NCI-H510A (cell line): ENCODE data around the gene ARHGEF5.
"Not testable (repeated sequence)": the region's sequence is repeated elsewhere in the genome, so short reads cannot be mapped to it uniquely, and the experiment has no call there.

Experiments
- DNase-seq: peaks from one replicate; lab custom pipeline; 2025; lab: John Stamatoyannopoulos, UW

The ARHGEF5 gene

DNA sequence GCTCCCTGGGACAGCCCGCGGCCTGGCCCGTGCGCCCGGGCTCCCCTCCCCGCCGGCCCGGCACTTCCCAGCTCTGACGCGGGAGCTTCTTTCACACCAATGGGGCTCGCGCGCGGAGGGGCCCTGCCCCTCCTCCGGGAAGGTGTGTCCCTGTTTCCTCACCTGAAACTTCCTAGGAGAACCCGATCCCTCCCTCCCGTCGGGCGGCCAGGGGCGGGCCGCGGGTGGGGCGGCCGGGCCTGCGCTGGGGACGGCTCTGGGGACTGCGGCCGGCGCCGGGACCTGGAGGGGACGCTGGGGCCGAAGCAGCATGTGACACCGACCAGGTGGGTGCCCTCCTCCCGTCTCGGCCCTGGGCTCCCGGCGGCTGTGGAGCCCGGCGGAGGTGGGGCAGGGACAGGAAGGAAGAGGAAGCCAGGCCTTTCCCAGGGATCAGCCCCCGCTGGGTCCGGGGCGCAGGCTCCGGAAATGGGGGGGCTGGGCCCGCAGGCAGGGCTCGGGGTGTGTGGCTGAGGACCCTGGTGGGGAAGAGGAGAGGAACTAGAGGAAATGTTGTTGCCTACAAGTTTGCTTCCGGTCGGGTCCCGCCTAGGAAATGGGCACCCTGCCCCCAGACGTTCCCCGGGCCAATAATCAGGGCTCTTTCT, at the start of gene ARHGEF5:
TSS of gene ARHGEF5 (plus strand) at position 227 of the 647 bp plus-strand sequence. CDS start 7,268 bp downstream, outside the sequence.
- DNase-seq: not testable (repeated sequence)

DNA sequence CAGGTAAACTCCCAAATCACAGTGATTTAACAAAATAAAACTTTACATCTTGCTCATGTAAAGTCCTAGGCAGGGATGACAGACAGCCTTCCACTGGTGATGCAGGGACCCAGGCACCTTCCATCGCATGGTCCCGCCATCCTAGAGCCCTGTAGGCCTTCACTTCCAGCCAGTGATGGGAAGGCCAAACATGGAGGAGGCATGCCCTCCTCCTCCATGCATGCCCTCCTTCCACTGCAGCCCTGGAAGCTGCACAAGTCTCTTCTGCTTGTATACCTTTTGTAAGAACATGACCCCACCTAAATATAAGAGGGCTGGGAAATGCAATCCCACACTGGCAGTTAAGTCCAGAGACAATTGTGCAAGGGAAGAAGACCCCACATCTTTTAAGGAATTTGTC, 45.5 kb upstream of the ARHGEF5 start:
- DNase-seq: not testable (repeated sequence)

DNA sequence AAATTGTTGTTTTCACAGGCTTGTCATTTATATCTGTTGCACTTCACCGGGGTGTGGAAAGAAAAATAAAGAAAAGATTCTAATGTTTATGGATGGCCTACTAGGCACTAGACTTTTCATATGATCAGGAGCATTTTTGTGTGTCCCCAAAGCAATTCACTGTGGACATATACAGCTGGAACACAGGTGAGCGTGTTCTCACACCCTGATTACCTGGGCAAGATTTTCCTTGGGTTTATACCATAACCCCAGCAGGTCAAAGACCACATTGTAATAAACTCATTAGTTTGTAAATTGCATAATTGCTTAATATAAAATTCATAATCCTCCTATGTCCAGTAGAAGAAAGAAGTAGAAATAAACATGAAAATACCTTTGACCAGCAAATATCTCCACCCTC, 44.0 kb upstream of the ARHGEF5 start:
- not testable (repeated sequence) for DNase-seq

DNA sequence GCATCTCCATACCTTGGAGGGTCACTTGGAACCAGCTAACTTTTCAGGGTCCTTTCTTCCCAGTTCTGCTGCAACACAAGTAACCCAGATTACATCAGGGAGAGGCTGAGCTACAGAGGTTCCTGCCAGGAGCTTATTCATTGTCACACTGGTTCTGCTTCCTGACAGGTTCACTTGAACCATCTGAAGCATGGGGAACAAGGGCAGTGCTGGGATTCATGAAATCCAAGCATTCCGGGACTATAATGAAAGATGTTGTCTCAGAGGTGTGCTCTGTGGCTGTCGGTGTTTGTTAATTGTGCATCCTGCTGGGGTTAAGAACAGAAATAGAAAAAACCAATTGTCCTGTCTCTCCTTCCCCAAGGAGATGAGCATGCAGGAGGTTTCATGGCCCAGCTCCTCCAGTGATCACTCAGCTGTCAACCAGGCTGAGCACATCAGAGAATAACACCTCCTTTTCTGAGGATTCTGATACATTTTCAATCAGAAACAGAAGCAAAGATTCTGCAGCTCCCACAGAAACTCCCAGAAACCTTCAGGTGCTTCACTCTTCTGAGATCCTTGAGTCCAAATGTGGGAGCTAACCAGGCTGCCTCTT, 43.2 kb upstream of the ARHGEF5 start, which contains the start of gene OR2A1:
TSS of gene OR2A1 (plus strand) at position 548 of the 598 bp plus-strand sequence. CDS start 5,706 bp downstream, outside the sequence.
- DNase-seq: not testable (repeated sequence)

DNA sequence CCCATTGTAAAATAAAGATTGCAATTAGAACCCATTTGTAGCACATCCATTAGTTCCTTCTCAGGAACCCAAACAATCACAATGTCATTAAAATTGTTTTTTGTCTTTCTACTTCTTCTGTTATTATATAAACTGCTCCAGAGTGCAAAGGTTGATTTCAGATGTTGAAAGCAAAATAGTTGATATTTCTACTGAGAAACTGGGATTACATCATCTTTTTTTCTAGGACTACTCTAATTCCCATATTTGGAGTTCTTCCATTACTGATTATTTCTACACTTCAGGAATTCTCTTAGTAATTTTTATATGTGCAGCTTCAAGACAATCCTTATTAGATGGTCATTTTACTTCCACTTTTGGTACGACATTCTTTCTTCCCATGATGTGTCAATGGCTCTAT, 37.7 kb upstream of the ARHGEF5 start:
- DNase-seq: not testable (repeated sequence)

DNA sequence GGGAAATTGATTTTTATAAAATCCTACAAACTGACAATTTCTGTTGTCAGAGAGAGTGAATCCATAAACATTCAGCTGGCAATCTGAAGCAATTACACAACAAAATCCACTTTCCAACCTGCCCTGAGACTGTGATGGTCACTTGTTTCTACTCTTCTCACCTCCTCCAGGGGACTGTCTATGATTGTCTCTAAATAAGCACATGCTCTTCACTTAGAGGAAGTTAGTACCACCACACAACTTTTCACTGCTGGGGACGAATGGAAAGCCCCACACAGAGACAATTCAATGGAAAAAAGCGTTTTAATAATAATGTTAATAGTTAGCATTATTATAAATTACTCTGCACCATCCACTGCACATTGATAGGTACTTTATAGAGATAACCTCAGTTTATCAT, 35.7 kb upstream of the ARHGEF5 start:
- DNase-seq: not testable (repeated sequence)

DNA sequence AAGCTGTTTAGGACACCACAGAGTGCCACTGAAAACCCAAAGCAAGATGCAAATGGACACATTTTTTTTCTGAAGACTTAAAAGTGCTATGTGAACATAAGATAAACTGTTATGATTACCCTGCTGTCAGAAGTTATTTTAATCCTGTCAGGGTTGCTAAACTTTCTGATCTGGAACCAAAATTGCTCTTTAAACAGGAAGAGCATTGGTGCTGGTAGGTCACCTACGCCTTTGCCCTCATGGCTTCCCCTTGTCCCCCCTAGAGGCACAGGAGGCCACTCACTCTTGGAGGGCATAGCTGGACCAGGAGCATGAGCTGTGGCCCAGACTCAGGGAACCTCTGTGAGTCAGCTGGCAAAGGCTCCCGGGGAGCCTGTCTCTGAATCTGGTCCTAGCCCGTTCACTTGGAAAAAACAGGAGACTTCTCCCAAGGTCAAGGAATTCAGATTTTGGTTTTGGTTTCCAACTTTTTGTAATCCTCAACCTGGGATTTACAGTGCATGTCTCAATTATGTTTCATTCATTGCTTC, 33.5 kb upstream of the ARHGEF5 start:
- DNase-seq: not testable (repeated sequence)

DNA sequence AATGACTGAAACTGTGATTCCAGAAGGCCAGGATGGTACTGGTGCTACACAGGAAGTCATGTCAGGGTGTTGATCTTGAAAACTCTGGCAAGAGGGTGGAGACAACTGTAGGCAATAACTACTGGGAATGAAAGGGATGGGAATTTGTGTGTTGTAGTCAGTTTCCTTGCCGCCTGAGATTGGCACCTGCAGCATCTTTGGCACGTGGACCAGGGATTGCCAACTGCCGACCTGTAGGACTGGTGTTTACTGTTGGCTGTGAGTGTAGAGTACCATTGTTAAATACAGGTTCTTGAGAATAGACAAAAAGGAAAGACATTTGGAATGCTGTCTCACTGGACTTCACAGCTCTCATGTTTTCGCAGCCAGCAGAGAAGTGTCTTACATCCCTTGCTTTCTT, 31.8 kb upstream of the ARHGEF5 start:
- not testable (repeated sequence) for DNase-seq

DNA sequence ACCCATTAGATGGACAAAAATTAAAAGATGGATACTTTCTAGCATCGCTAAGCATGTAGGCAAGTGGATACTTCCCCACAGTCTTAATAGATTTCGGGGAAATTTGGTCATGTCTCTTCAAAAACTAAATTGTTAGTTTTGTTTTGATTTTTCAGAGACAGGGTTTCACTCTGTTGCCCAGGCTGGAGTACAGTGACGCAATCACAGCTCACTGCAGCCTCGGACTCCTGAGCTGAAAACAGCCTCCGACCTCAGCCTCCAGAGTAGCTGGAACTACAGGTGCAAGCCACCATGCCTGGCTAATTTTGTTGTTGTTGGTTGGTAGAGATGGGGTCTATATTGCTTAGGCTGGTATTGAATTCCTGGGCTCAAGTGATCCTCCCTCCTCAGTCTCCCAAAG, 29.3 kb upstream of the ARHGEF5 start:
- not testable (repeated sequence) for DNase-seq

DNA sequence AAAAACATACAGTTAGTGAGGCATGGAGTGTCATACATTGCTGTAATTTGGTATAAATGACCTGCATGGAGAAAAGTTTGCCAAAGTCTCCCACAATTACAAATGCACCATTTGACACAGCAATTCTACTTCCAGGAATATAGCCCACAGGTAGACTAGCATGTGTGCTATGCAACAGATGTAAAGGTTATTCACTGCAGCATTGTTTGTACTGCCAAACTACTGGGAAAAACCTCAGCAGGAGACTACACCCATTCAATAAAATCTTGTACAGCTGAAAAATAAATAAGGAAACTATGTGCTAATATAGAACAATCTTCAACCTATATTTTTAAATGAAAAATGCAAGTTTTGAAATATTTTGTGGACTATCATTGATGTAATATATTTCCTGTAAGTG, 25.2 kb upstream of the ARHGEF5 start:
- DNase-seq: not testable (repeated sequence)

DNA sequence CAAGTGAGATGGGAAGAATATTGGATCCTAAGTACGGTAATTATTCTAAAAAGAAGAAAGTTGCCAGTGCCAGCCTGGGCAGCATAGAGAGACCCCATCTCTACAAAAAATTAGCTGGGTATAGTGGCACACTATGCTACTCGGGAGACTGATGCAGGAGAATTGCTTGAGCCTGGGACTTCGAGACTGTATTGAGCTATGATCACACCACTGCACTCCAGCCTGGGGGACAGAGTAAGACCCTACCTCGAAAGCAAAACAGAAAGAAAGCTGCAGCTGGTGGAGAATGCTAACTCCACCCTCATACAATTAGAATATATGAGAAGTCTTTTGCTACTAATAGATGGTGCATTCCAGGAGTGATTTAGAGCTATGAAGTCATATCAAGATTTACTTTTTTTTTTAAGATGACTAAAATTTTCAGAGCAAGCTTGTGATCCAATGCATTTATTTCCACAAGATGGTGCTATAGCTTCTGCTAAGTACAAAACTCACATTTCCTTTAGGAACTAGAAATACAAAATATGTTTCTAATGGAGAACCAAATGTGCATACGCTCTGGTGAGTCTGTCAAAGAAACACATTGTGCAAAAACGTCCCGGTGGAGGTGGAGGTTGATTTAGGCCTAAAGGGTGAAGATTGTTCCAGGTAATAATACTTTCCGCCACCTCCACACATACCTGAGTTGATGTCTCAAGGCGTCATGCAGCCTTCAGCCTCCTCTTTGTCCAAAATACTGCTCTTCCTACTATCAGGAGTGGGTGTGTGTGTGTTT, 23.8 kb upstream of the ARHGEF5 start:
- not testable (repeated sequence) for DNase-seq

DNA sequence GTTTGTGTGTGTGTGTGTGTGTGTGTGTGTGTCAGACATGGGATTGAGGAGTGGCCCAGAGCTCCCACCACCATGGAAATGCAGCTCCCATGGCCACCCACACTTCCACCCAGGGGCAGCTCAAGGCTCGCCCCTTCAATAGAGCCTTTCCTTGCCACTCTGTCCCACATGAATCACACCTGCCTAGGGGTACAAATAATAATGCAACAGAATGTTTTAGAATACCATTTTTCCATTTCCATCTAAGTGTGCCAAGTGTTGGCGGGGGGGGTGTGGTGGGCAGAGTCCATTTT, 23.3 kb upstream of the ARHGEF5 start:
- DNase-seq: not testable (repeated sequence)

DNA sequence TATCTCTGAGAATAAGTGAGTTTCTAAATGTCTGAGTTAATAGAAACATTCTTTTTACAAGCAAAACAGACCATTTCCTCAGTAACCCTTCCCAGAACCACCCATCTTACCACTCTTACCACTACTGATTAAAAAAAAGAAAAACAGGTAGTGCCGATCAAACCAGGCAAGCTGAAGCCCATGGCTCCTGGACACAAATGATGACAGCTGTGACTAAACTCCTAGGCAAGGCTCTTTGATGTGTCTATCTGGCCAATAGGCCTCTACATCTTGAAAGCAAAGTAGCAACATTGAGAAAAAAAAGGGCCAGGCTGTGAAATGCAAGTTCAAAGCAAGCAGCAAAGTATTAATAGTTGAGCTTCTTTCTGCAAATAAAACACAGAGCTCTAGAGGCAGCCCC, 6.6 kb upstream of the ARHGEF5 start:
- DNase-seq: not testable (repeated sequence)

DNA sequence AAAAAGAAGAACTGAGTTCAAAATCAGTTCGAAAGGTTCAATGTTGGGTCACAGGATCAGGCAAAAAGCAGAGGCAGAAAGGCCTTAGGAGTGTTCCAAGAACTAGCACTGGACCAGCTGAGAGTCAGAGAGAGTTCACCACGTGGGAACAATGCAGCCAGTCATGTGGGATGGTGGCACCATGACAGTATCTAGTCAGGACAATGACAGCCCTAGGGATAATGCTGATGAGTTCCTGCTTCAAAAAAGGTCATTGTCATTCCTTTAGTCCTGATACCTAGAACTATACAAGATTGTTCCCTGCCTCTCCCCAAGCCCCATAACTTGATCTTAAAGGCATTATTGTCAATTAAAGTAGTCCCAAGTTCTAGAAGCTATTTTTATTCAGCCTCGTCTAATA, 3.5 kb upstream of the ARHGEF5 start:
- DNase-seq: not testable (repeated sequence)

DNA sequence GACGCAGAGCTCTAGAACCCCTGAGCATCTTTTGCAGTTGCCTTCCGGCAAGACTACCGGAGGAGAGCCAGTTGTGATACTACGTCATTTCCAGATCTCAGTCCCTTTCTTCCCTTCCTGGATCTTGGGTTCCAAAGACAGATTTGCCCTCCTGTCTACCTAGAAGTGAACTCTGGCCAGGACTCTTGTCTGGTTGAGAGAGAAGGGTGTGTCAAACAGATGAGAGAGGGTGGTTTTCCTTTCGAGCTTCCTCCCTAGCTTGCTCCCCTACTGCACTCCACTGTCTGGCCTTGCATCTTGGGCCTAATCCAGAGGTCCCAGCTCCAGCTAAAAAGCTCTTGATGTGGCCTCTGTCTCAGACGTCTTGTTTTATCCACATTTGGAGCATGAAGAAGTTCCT, 983 bp downstream of the ARHGEF5 start:
- not testable (repeated sequence) for DNase-seq

DNA sequence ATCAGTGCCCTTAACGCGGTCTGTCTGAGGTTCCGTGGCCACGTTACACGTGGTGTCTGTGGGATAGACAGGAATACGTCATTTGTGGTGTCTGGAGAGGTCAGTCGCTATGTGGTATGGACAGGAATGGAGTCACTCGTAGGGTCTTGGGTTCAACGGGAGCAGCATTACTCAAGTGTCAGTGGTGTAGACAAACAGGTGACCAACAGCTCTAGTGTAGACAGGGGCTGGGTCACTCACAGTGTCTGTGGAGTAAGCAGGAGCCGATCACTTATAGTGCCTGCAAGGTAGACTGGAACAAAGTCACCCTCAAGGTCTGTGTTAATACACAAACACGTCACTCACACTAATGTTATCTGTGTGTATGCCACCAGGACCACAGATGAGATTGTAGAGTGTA, 1.7 kb downstream of the ARHGEF5 start:
- not testable (repeated sequence) for DNase-seq

DNA sequence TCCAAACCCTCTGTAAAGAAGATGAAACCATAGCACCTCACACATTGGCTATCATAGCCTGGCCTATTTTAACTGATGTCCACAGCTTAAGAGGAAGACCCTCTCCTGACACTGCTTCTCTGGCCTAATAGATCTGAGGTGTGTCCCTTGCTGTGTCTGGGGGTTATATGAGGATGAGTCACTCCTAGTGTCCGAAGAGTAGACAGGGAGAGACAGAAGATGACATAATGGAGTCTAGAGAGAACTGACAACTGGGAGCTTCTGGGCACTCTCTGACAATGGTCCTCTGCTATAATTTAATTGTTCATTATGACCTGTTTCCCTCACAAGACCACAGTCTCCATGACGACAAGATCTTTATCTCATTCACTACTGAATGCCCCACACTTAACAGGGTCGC, 6.9 kb downstream of the ARHGEF5 start:
- DNase-seq: not testable (repeated sequence)

DNA sequence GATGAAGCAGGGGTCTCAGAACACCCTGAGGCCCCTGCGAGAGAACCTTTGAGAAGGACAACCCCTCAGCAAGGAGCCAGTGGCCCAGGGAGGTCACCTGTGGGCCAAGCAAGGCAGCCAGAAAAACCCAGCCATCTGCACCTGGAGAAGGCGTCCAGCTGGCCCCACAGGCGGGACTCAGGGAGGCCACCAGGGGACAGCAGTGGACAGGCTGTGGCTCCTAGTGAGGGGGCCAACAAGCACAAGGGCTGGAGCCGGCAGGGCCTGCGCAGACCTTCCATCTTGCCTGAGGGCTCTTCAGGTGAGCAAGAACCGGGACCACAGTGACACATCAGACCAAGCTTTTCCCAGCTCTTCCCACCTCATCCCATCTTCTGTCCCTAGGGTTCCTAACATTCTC, 10.3 kb downstream of the ARHGEF5 start:
- not testable (repeated sequence) for DNase-seq

DNA sequence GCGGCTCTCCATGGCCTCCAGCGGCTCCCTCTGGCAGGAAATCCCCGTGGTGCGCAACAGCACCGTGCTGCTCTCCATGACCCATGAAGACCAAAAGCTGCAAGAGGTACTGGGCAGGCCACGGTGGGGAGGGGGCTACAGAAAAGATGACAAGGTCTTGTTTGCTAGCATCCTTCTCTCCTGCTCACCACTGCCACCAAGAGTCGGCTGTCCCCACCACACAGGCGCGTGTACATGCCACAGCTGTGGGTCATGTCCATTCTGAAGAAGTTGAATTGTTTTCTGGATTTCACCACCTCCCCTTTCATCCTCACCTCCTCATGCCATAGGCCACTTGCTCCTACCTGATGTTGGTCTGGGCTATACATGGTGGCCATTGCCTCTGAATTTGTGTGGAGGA, 12.0 kb downstream of the ARHGEF5 start:
- DNase-seq: not testable (repeated sequence)

DNA sequence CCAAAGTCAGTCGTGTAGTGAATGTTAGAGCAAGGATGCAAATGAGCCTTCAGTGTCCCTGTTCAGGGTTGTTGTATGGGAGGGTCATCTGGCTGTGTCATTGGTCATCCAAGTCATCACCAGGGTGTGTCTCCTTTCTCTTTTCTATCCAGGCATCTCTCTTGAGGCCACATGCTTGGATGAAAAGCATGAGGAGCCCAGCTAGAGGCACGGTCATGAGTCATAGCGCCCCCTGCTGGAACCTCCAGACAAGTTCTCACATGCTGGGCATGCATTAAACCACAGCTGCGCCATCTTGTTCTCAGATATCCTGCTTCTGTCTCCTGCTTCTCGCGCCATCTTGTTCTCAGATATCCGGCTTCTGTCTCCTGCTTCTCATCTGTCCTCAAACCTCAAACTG, 14.0 kb downstream of the ARHGEF5 start:
- DNase-seq: not testable (repeated sequence)

DNA sequence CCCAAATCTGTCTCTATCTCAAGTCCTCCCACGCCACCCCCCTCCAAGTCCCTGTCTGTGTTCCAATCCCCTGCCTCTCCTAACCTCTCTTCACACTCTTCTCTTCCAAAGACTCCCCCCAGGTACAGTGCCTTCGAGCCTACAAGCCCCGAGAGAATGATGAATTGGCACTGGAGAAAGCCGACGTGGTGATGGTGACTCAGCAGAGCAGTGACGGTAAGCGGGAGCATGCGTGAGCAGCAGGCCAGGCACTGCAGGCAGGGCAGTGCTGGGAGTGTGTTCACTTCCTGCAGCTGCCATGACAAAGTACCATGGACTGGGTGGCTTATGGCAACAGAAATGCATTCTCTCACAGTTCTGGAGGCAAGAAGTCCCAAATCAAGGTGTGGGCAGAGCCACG, 23.4 kb downstream of the ARHGEF5 start:
- DNase-seq: no peak

DNA sequence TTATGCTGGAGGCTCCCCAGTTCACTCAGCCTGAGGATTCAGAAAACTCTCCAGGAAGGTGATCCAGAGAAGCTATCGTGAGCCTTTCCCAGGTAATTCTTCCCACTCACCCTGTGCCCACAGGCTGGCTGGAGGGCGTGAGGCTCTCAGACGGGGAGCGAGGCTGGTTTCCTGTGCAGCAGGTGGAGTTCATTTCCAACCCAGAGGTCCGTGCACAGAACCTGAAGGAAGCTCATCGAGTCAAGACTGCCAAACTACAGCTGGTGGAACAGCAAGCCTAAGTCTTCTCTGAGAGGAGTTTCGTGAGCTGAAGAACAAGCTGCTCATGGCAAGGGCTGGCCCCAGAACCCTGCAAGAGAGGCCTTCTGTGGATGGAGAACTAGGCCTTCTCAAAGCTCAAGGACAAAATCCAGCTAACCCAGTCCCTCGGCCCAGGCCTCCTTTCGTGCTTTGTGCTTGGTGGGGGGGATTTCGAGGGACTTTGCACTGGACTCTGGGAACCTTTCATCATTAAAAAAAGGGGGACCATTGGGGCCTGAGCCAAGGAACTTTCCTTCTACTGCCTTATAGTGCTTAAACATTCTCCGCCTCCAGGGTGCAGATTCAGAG, 24.7 kb downstream of the ARHGEF5 start:
- no peak for DNase-seq
